GM23338 (cell line): ENCODE measurements around the gene TOE1. TPM values are rescaled to one million over a fixed set of nuclear protein-coding genes. Genes with fewer than 3 reads are reported as not detected.

Source experiments
- ATAC-seq: fragments of 200-7000 bp; cut with Tn5 transposase; 3 replicates; pipeline ENCODE4 v1.9.1; 2020
- DNase-seq: peaks from one replicate; pipeline ENCODE4 v3.0.0-alpha.2; 2015; ENCODE audit warnings: low spot score
- H2AFZ ChIP-seq: fragments of 200-600 bp; sonication (generic); 2 replicates; pipeline ENCODE4 v1.8.0; 2016; ENCODE audit warnings: antibody characterized with exemption, mild to moderate bottlenecking, moderate library complexity
- H3F3A ChIP-seq: fragments of 200-600 bp; sonication (generic); replicated peaks from 2 replicates; pipeline ENCODE4 v1.8.0; 2017; ENCODE audit warnings: antibody characterized with exemption, mixed run types, low read depth
- H3K27ac ChIP-seq: fragments of 200-600 bp; sonication (generic); 2 replicates; pipeline ENCODE4 v1.6.1; 2016; ENCODE audit warnings: low read depth
- H3K27me3 ChIP-seq: fragments of 200-600 bp; sonication (generic); 2 replicates; pipeline ENCODE4 v1.8.0; 2016; ENCODE audit warnings: mild to moderate bottlenecking, mixed run types, moderate library complexity; ENCODE audit not compliant: insufficient read depth
- H3K36me3 ChIP-seq: fragments of 200-600 bp; sonication (generic); 2 replicates; pipeline ENCODE4 v1.8.0; 2016; ENCODE audit warnings: mild to moderate bottlenecking; ENCODE audit not compliant: insufficient read depth
- H3K4me1 ChIP-seq: fragments of 200-600 bp; sonication (generic); 2 replicates; pipeline ENCODE4 v1.8.0; 2016; ENCODE audit warnings: mild to moderate bottlenecking, moderate library complexity; ENCODE audit not compliant: insufficient read depth
- H3K4me2 ChIP-seq: fragments of 200-600 bp; sonication (generic); 2 replicates; pipeline ENCODE4 v1.7.1; 2017; ENCODE audit warnings: mixed run types
- H3K4me3 ChIP-seq: fragments of 200-600 bp; sonication (generic); 2 replicates; pipeline ENCODE4 v1.6.1; 2016; ENCODE audit warnings: mixed run types
- H3K79me2 ChIP-seq: fragments of 200-600 bp; sonication (generic); replicated peaks from 2 replicates; pipeline ENCODE4 v1.8.0; 2017; ENCODE audit warnings: mild to moderate bottlenecking; ENCODE audit not compliant: insufficient read depth
- H3K9me2 ChIP-seq: fragments of 200-600 bp; sonication (generic); 2 replicates; pipeline ENCODE4 v1.8.0; 2017; ENCODE audit not compliant: insufficient read depth
- H4K20me1 ChIP-seq: fragments of 200-600 bp; sonication (generic); replicated peaks from 2 replicates; pipeline ENCODE4 v1.8.0; 2017; ENCODE audit warnings: mild to moderate bottlenecking; ENCODE audit not compliant: insufficient read depth
- H3K27ac Mint-ChIP-seq: 2 replicates; pipeline ENCODE4 v1.8.0; 2020; ENCODE audit warnings: inconsistent platforms, mild to moderate bottlenecking, moderate library complexity, mixed read lengths
- H3K27me3 Mint-ChIP-seq: 3 replicates; pipeline ENCODE4 v1.8.0; 2022; ENCODE audit warnings: low read depth, mild to moderate bottlenecking, moderate library complexity, mixed read lengths, inconsistent platforms; ENCODE audit not compliant: insufficient read depth, poor library complexity
- H3K36me3 Mint-ChIP-seq: 3 replicates; pipeline ENCODE4 v1.8.0; 2021; ENCODE audit warnings: low read depth, mild to moderate bottlenecking, inconsistent platforms, moderate library complexity, mixed read lengths
- H3K4me1 Mint-ChIP-seq: 3 replicates; pipeline ENCODE4 v1.8.0; 2020; ENCODE audit warnings: mild to moderate bottlenecking, inconsistent platforms, mixed read lengths
- H3K4me3 Mint-ChIP-seq: 3 replicates; pipeline ENCODE4 v1.8.0; 2021; ENCODE audit warnings: moderate library complexity, mild to moderate bottlenecking, inconsistent platforms, mixed read lengths
- H3K9me3 Mint-ChIP-seq: 3 replicates; pipeline ENCODE4 v1.8.0; 2020; ENCODE audit warnings: moderate library complexity, mild to moderate bottlenecking, inconsistent platforms, mixed read lengths
- CREB1 ChIP-seq: fragments of 250-450 bp; sonication (Bioruptor Pico); IDR thresholded peaks from 2 replicates; pipeline ENCODE4 v1.5.0; 2020; ENCODE audit warnings: low read depth, mild to moderate bottlenecking, moderate library complexity
- CTCF ChIP-seq, 2 experiments: fragments of 200-600 bp in 1 of 2; sonication (generic) in 1 of 2; conservative IDR thresholded peaks; 2 replicates each; pipeline versions ENCODE4 v1.5.1 to v1.6.1; 2016 to 2017; ENCODE audit warnings: antibody characterized with exemption in 2 of 2, low read depth in 2 of 2, mild to moderate bottlenecking in 2 of 2, moderate library complexity in 1 of 2
- ETS1 ChIP-seq: IDR thresholded peaks from 2 replicates; pipeline ENCODE4 v1.6.1; 2016; ENCODE audit warnings: antibody characterized with exemption
- EZH2 ChIP-seq: fragments of 200-600 bp; sonication (generic); IDR thresholded peaks from one replicate; pipeline ENCODE4 v1.8.0; 2017; ENCODE audit warnings: antibody characterized with exemption, mild to moderate bottlenecking, low read depth; ENCODE audit not compliant: unreplicated experiment
- EZH2phosphoT487 ChIP-seq: fragments of 200-600 bp; sonication (generic); IDR thresholded peaks from one replicate; pipeline ENCODE4 v1.8.1; 2018; ENCODE audit warnings: antibody characterized with exemption; ENCODE audit not compliant: unreplicated experiment
- JUNB ChIP-seq: IDR thresholded peaks from one replicate; pipeline ENCODE4 v1.6.1; 2016; ENCODE audit warnings: antibody characterized with exemption; ENCODE audit not compliant: unreplicated experiment
- NANOG ChIP-seq: IDR thresholded peaks from 2 replicates; pipeline ENCODE4 v1.6.1; 2016; ENCODE audit warnings: antibody characterized with exemption, borderline replicate concordance
- POLR2AphosphoS5 ChIP-seq: IDR thresholded peaks from 2 replicates; pipeline ENCODE4 v1.6.1; 2016; ENCODE audit warnings: antibody characterized with exemption, low read depth
- REST ChIP-seq: IDR thresholded peaks from one replicate; pipeline ENCODE4 v1.6.1; 2018; ENCODE audit warnings: antibody characterized with exemption; ENCODE audit not compliant: unreplicated experiment
- STAT1 ChIP-seq: IDR thresholded peaks from one replicate; pipeline ENCODE4 v1.6.1; 2016; ENCODE audit warnings: antibody characterized with exemption; ENCODE audit not compliant: unreplicated experiment
- ZNF114 ChIP-seq: fragments of 250-450 bp; sonication (Bioruptor Pico); IDR thresholded peaks from 2 replicates; pipeline ENCODE4 v1.5.0; 2020; ENCODE audit warnings: mild to moderate bottlenecking, moderate library complexity
- ZNF331 ChIP-seq: fragments of 250-450 bp; sonication (Bioruptor Pico); IDR thresholded peaks from 2 replicates; pipeline ENCODE4 v1.5.0; 2020; ENCODE audit warnings: low read depth, mild to moderate bottlenecking, moderate library complexity
- ZNF462 ChIP-seq: fragments of 250-450 bp; sonication (Bioruptor Pico); IDR thresholded peaks from 2 replicates; pipeline ENCODE4 v1.5.0; 2020; ENCODE audit warnings: mild to moderate bottlenecking, moderate library complexity
- polyA plus RNA-seq: library from polyadenylated mRNA; unstranded; fragments of >200 nt; fragmentation: Nextera tagmentation; extraction: Ambion mirVana; gene quantifications from 2 replicates; pipeline ENCODE4 v1.2.1, GENCODE V29; 2016
- total RNA-seq: library from RNA; depleted of rRNA; stranded (reverse); fragments of >200 nt; shearing (Covaris generic); gene quantifications from 2 replicates; pipeline ENCODE4 v1.2.3, GENCODE V29; 2014

Gene TOE1
- total and polyA plus RNA-seq, 2 experiments from 2014 or later, result 9.1 to 18.4 TPM

- Histone ChIP-seq H3K27ac (no peak overlapping the region), H3K4me2 (no peak overlapping the region), H3F3A (peaks cover 5% of the 10 kb centered on the region; the same call in 1 of the 2 replicates), H3K4me1 (peaks cover 15% of the 10 kb centered on the region), H3K9me2 (no peaks in the 10 kb centered on the region), H3K4me3 (no peak overlapping the region), H4K20me1 (no peaks in the 10 kb centered on the region), H3K79me2 (no peaks in the 10 kb centered on the region), H2AFZ (no peak overlapping the region), H3K27me3 (no peaks in the 10 kb centered on the region), H3K36me3 (no peaks in the 10 kb centered on the region)
- DNase-seq, result peak; percentile 30
- peaks cover 19% of the 10 kb centered on the region; the same call in 2 of the 3 replicates for H3K4me1 Mint-ChIP-seq
- no peak overlapping the region for H3K4me3 Mint-ChIP-seq
- no peak for TF ChIP-seq STAT1
- TF ChIP-seq NANOG, result no peak
- no peak for TF ChIP-seq REST
- no peak for TF ChIP-seq CTCF (conservative IDR thresholded peaks at IDR 0.05; ENCODE audit: low read depth in 2 of 2)
- TF ChIP-seq EZH2, result no peak
- no peak for TF ChIP-seq ETS1
- TF ChIP-seq EZH2phosphoT487, result no peak
- no peak for TF ChIP-seq ZNF114 (CRISPR knock-in tag)
- no peak for TF ChIP-seq CREB1 (CRISPR knock-in tag)
- no peak for TF ChIP-seq JUNB
- no peak for TF ChIP-seq ZNF331
- TF ChIP-seq ZNF462 (CRISPR knock-in tag), result no peak
- TF ChIP-seq POLR2AphosphoS5, result no peak
- H3K36me3 Mint-ChIP-seq, result no peaks in the 10 kb centered on the region
- H3K27me3 Mint-ChIP-seq, result peaks cover 4% of the 10 kb centered on the region
- peak; percentile 68 for ATAC-seq
- no peaks in the 10 kb centered on the region for H3K9me3 Mint-ChIP-seq
- no peak overlapping the region for H3K27ac Mint-ChIP-seq
Observed at GRCh38 chr1:45365051-45365450, 25.1 kb downstream of the TOE1 start.
